ENCODE data around the gene NADSYN1. TPM values are rescaled to one million over a fixed set of nuclear protein-coding genes. Genes with fewer than 3 reads are reported as not detected.

The NADSYN1 gene
- total and polyA plus RNA-seq, 5 donors from 2014 or later: 35.1 to 151 (median 42.4) TPM

DNA sequence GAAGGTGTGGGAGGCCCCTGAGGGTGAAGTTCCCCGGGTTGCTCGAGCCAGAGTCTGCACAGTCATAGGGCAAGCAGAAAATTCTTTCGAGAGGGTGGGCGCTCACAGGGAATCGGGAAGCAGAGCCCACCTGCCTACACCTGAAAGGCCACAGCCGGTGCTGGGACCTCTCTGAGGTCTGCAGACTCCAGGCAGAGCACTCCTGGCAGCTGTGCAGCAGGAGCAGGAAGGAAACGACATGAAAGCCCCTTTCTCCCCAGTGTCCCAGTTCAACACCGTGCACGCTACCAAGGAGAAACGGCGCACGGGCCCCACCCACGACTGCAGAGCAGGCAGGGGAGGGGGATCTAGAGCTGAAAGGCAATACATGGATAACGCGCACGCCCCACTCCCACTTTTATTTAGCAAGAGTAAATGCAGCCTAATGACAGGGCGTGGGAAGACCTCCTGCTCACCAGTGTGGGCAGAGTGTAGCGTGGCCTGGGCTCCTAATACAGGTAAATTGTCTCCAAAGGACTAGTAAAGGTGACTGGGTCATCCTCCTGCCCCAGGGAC, 18.4 kb upstream of the NADSYN1 start:
- Histone ChIP-seq H3K9me3 (ENCODE audit: control insufficient read depth in 2 of 2, low read length in 2 of 2) (no peaks in the 10 kb centered on the region), H3K4me3 (ENCODE audit: low read depth, low read length) (no peak overlapping the region), H3K36me3 (ENCODE audit: control insufficient read depth, insufficient read depth, low read length) (peaks cover 7% of the 10 kb centered on the region), H3K27ac (ENCODE audit: insufficient read depth, low read length, poor library complexity, severe bottlenecking) (no peak overlapping the region), H3K4me1 (ENCODE audit: control insufficient read depth, insufficient read depth, low read length, poor library complexity, severe bottlenecking) (no peaks in the 10 kb centered on the region), H3K27me3 (ENCODE audit: control insufficient read depth, insufficient read depth, low read length) (no peaks in the 10 kb centered on the region)
- Mint-ChIP-seq H3K4me3 (no peak overlapping the region), H3K27me3 (no peaks in the 10 kb centered on the region), H3K27ac (no peak overlapping the region), H3K36me3 (peaks cover 20% of the 10 kb centered on the region), H3K9me3 (no peaks in the 10 kb centered on the region), H3K4me1 (no peaks in the 10 kb centered on the region)
- no peak for DNase-seq
- no peak for ATAC-seq (ENCODE audit: low read depth in 2 of 2)

DNA sequence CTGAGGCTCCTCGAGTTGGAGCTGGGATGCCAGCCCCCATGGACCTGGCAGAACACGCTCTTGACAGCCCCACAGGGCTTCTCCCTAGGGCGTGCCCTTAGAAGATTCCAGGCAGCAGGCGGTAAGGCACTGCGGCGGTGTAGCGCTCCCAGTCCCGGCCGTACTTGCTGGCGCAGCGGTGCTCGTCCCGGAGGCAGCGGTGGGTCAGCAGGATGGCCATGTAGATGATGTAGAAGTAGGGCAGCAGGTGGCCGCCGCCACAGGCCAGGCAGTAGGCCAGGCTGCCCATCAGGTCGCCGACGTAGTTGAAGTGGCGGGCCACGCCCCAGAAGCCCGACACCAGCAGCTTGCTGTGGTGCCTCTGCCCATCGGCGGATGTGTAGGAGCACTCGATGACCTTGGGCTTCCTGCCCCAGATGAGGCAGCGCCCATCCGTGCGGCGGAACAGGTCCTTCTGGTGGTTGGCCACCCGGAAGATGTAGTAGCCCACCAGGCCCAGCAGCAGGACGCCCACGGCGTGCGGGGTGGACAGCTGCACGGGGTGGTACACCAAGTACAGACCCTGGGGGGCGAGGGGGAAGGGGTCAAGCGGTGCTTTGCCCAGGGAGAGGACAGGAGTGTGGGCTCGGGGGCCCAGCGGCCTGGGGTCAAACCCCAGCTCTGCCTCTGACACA, 17.6 kb upstream of the NADSYN1 start:
- Mint-ChIP-seq H3K27ac (no peak overlapping the region), H3K4me1 (no peaks in the 10 kb centered on the region), H3K9me3 (no peaks in the 10 kb centered on the region), H3K27me3 (no peaks in the 10 kb centered on the region), H3K36me3 (peaks cover 27% of the 10 kb centered on the region), H3K4me3 (no peak overlapping the region)
- Histone ChIP-seq H3K4me3 (ENCODE audit: low read depth, low read length) (no peak overlapping the region), H3K4me1 (ENCODE audit: control insufficient read depth, insufficient read depth, low read length, poor library complexity, severe bottlenecking) (no peaks in the 10 kb centered on the region), H3K27me3 (ENCODE audit: control insufficient read depth, insufficient read depth, low read length) (no peaks in the 10 kb centered on the region), H3K36me3 (ENCODE audit: control insufficient read depth, insufficient read depth, low read length) (peaks cover 7% of the 10 kb centered on the region), H3K27ac (ENCODE audit: insufficient read depth, low read length, poor library complexity, severe bottlenecking) (no peak overlapping the region), H3K9me3 (ENCODE audit: control insufficient read depth in 2 of 2, low read length in 2 of 2) (no peaks in the 10 kb centered on the region)
- no peak for ATAC-seq (ENCODE audit: low read depth in 2 of 2)
- DNase-seq: no peak

GRCh38 chr11:71436861-71437260, 16.1 kb upstream of the NADSYN1 start:
- no peak for ATAC-seq (ENCODE audit: low read depth in 2 of 2)
- peaks cover 27% of the 10 kb centered on the region for H3K36me3 Mint-ChIP-seq
- H3K27me3 ChIP-seq (ENCODE audit: control insufficient read depth, insufficient read depth, low read length): no peaks in the 10 kb centered on the region

DNA sequence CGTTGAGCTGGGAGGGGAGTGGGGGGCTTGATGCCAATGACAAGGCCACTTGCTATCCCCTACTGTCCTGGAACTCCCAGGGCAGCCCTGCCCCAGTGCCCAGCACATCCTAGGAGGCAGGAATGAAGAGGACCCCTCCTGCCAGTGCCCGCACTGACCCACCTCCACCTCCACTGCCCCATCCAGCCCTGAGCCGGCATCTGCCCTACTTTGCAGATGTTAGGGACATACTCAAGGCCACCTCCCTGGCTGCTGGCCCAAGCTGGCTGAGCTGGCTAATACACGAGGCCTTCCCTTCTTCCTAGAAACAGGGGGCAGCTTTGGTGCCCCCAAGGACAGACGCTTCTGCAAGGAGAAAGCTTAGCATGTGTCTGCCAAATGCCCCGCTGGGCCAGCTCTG, 15.6 kb upstream of the NADSYN1 start:
- no peak for DNase-seq
- H3K4me3 Mint-ChIP-seq: no peak overlapping the region
- H3K9me3 Mint-ChIP-seq: no peaks in the 10 kb centered on the region
- no peaks in the 10 kb centered on the region for H3K27me3 Mint-ChIP-seq
- Histone ChIP-seq H3K27me3 (ENCODE audit: control insufficient read depth, insufficient read depth, low read length) (no peaks in the 10 kb centered on the region), H3K4me3 (ENCODE audit: low read depth, low read length) (no peak overlapping the region), H3K27ac (ENCODE audit: insufficient read depth, low read length, poor library complexity, severe bottlenecking) (no peak overlapping the region), H3K36me3 (ENCODE audit: control insufficient read depth, insufficient read depth, low read length) (peaks cover 15% of the 10 kb centered on the region), H3K4me1 (ENCODE audit: control insufficient read depth, insufficient read depth, low read length, poor library complexity, severe bottlenecking) (no peaks in the 10 kb centered on the region), H3K9me3 (ENCODE audit: control insufficient read depth in 2 of 2, low read length in 2 of 2) (no peaks in the 10 kb centered on the region)
- peaks cover 31% of the 10 kb centered on the region for H3K36me3 Mint-ChIP-seq
- H3K27ac Mint-ChIP-seq: no peak overlapping the region
- no peaks in the 10 kb centered on the region for H3K4me1 Mint-ChIP-seq
- no peak for ATAC-seq (ENCODE audit: low read depth in 2 of 2)

More at GRCh38 chr11:71436861-71437260, 16.1 kb upstream of the NADSYN1 start:
- Histone ChIP-seq H3K27ac (ENCODE audit: insufficient read depth, low read length, poor library complexity, severe bottlenecking) (no peak overlapping the region), H3K4me1 (ENCODE audit: control insufficient read depth, insufficient read depth, low read length, poor library complexity, severe bottlenecking) (no peaks in the 10 kb centered on the region), H3K4me3 (ENCODE audit: low read depth, low read length) (no peak overlapping the region), H3K9me3 (ENCODE audit: control insufficient read depth in 2 of 2, low read length in 2 of 2) (no peaks in the 10 kb centered on the region), H3K36me3 (ENCODE audit: control insufficient read depth, insufficient read depth, low read length) (peaks cover 15% of the 10 kb centered on the region)
- no peaks in the 10 kb centered on the region for H3K4me1 Mint-ChIP-seq
- no peaks in the 10 kb centered on the region for H3K27me3 Mint-ChIP-seq
- H3K27ac Mint-ChIP-seq: no peak overlapping the region
- H3K9me3 Mint-ChIP-seq: no peaks in the 10 kb centered on the region
- no peak for DNase-seq
- H3K4me3 Mint-ChIP-seq: no peak overlapping the region

DNA sequence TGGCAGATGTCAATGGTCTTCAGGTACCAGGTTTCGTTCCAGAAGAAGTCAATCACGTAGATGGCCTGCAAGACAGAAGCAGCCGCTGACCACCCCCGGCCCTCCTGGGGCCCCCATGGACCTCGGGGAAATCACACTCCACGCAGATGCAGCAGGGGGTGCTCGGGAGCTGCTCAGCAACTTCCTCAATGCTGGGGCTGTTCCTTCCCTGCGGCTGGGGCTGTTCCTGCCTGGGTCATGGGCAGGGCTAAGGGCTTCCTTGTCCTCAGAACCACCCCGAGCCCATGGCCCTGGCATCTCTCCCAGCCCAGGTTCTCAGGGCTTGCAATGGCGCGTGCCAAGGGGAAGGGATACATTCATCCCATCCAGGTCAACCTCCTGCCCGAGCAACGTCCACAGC, 15.1 kb upstream of the NADSYN1 start:
- Mint-ChIP-seq H3K4me1 (no peaks in the 10 kb centered on the region), H3K27me3 (no peaks in the 10 kb centered on the region), H3K4me3 (no peak overlapping the region), H3K27ac (peak overlapping the region in 1 of 3 donors; percentile 38), H3K9me3 (no peaks in the 10 kb centered on the region), H3K36me3 (peaks cover 33% of the 10 kb centered on the region)
- Histone ChIP-seq H3K4me1 (ENCODE audit: control insufficient read depth, insufficient read depth, low read length, poor library complexity, severe bottlenecking) (no peaks in the 10 kb centered on the region), H3K9me3 (ENCODE audit: control insufficient read depth in 2 of 2, low read length in 2 of 2) (no peaks in the 10 kb centered on the region), H3K36me3 (ENCODE audit: control insufficient read depth, insufficient read depth, low read length) (peaks cover 15% of the 10 kb centered on the region), H3K27me3 (ENCODE audit: control insufficient read depth, insufficient read depth, low read length) (no peaks in the 10 kb centered on the region), H3K27ac (ENCODE audit: insufficient read depth, low read length, poor library complexity, severe bottlenecking) (no peak overlapping the region), H3K4me3 (ENCODE audit: low read depth, low read length) (no peak overlapping the region)
- ATAC-seq (ENCODE audit: low read depth in 2 of 2): no peak
- no peak for DNase-seq

- no peak overlapping the region for H3K4me3 Mint-ChIP-seq
- peaks cover 15% of the 10 kb centered on the region for H3K36me3 ChIP-seq (ENCODE audit: control insufficient read depth, insufficient read depth, low read length)
- H3K27me3 ChIP-seq (ENCODE audit: control insufficient read depth, insufficient read depth, low read length): no peaks in the 10 kb centered on the region
- peaks cover 35% of the 10 kb centered on the region for H3K36me3 Mint-ChIP-seq
- ATAC-seq (ENCODE audit: low read depth in 2 of 2): no peak
- H3K4me3 ChIP-seq (ENCODE audit: low read depth, low read length): no peak overlapping the region
- DNase-seq: no peak
- H3K4me1 ChIP-seq (ENCODE audit: control insufficient read depth, insufficient read depth, low read length, poor library complexity, severe bottlenecking): no peaks in the 10 kb centered on the region
- H3K27ac ChIP-seq (ENCODE audit: insufficient read depth, low read length, poor library complexity, severe bottlenecking): no peak overlapping the region
- no peaks in the 10 kb centered on the region for H3K27me3 Mint-ChIP-seq
- H3K27ac Mint-ChIP-seq: no peak overlapping the region
- H3K9me3 Mint-ChIP-seq: no peaks in the 10 kb centered on the region
- H3K9me3 ChIP-seq (ENCODE audit: control insufficient read depth in 2 of 2, low read length in 2 of 2): no peaks in the 10 kb centered on the region
- no peaks in the 10 kb centered on the region for H3K4me1 Mint-ChIP-seq
Measured at GRCh38 chr11:71438650-71439049, 14.4 kb upstream of the NADSYN1 start.

DNA sequence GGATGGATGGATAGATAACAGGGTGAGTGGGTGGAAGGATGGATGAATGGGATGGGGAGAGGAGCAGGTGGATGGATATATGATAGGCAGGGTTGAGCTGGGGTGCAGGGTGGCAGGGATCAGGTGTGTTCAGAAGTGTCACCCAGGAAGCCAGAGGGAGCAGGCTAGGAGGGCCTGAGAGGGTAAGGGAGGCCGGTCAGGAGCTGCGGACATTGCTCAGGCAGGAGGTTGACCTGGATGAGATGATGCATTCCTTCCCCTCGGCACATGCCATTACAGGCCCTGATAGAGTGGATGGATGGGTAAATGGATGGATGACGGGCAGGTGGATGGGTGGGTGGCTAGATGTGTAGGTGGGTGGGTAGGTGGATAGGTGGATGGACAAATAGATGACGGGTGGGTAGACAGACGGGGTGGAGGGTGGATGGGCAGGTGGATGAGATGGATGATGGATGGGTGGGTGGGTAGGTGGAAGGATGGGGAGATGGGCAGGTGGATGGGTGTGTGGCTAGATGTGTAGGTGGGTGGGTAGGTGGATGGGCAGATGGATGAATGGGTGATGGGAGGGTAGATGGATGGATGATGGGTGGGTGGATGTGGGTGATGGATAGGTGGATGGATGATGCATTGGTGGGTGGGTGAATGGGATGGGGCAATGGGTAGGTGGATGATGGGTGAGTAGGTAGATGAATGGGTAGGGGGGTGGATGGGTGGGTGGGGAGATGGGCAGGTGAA, 12.8 kb upstream of the NADSYN1 start:
- DNase-seq (no peak), ATAC-seq (ENCODE audit: low read depth in 2 of 2) (no peak)
- no peaks in the 10 kb centered on the region for H3K9me3 Mint-ChIP-seq
- H3K36me3 ChIP-seq (ENCODE audit: control insufficient read depth, insufficient read depth, low read length): peaks cover 15% of the 10 kb centered on the region
- H3K27ac ChIP-seq (ENCODE audit: insufficient read depth, low read length, poor library complexity, severe bottlenecking): no peak overlapping the region
- peak overlapping the region in 1 of 3 donors; percentile 72 for H3K27ac Mint-ChIP-seq
- H3K4me3 Mint-ChIP-seq: no peak overlapping the region
- no peaks in the 10 kb centered on the region for H3K9me3 ChIP-seq (ENCODE audit: control insufficient read depth in 2 of 2, low read length in 2 of 2)
- no peaks in the 10 kb centered on the region for H3K27me3 ChIP-seq (ENCODE audit: control insufficient read depth, insufficient read depth, low read length)
- no peaks in the 10 kb centered on the region for H3K27me3 Mint-ChIP-seq
- no peaks in the 10 kb centered on the region for H3K4me1 ChIP-seq (ENCODE audit: control insufficient read depth, insufficient read depth, low read length, poor library complexity, severe bottlenecking)
- peaks cover 0 to 3% (median 0%) of the 10 kb centered on the region in 4 donors for H3K4me1 Mint-ChIP-seq
- H3K4me3 ChIP-seq (ENCODE audit: low read depth, low read length): no peak overlapping the region
- H3K36me3 Mint-ChIP-seq: peaks cover 37% of the 10 kb centered on the region
